Coronary artery (tissue), 2 donors: ENCODE measurements around the gene MBP.
A peak's percentile ranks its signal among the peaks of the same experiment; 100 is the strongest.

ENCODE experiments used
- DNase-seq: peaks from one replicate; pipeline ENCODE4 v3.0.0-alpha.2; 2017; ENCODE audit warnings: low spot score
- H3K27ac ChIP-seq, 2 donors: fragments of 200-600 bp; sonication (generic); one replicate each; pipeline ENCODE4 v1.5.1; 2016 to 2019
- H3K4me3 ChIP-seq: fragments of 200-600 bp; sonication (generic); 2 replicates; pipeline ENCODE4 v1.5.1; 2016; ENCODE audit warnings: mild to moderate bottlenecking, moderate library complexity
- CTCF ChIP-seq: fragments of 200-600 bp; sonication (generic); IDR thresholded peaks from one replicate; pipeline ENCODE4 v1.5.1; 2019; ENCODE audit warnings: antibody characterized with exemption

MBP gene

DNA sequence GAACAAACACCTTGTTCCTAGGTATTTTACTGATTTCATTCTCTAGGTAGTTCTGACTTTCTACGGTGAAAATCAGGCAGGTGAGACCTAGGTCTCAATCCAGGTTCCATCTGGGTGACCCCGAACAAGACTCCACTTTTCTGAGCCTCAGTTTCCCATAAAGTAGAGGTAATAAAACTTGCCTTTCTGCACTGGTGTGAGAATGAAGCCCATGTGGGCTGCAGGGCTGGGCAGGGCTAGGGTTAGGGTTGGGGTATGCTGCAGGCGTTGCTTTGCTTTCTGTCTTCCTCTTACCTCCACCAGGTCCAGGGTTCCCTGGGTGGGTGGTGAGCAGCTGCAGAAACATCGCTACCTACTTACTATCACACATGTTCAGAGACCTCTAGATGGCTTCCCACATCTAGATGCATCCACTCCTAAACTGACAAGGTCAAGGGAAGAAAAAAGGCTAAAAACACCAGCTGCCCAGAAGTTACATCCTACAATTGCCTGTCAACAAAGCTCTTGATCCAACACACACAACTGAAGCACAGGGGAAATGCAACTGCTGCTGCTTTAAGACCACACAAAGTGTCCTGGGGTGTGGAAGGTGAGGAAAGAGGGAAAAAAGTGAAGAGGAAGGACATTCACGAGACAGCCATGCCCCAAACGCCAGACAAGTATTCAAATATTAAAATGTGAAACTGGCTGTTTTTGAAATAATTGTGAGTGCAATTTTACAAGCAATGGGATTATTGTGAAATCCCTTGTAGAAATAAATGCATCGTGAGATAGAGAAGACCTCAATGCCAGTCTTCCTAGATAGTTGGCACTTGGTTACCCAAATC, 23.5 kb downstream of the MBP start:
- Histone ChIP-seq H3K4me3 (peak overlapping the region; percentile 32), H3K27ac (peak overlapping the region; percentile 41 to 66)
- DNase-seq = no peak
- TF ChIP-seq CTCF = no peak

- no peak for TF ChIP-seq CTCF
- peak overlapping the region; percentile 41 to 66 for H3K27ac ChIP-seq
- no peak for DNase-seq
- peak overlapping the region; percentile 32 for H3K4me3 ChIP-seq
These were observed 24.4 kb downstream of the MBP start for GRCh38 chr18:77108001-77108692.

- H3K4me3 ChIP-seq = no peak overlapping the region
- H3K27ac ChIP-seq = peak overlapping the region; percentile 41 to 66
- TF ChIP-seq CTCF = no peak
- no peak for DNase-seq
These were observed 25.3 kb downstream of the MBP start for GRCh38 chr18:77107292-77107691.

DNA sequence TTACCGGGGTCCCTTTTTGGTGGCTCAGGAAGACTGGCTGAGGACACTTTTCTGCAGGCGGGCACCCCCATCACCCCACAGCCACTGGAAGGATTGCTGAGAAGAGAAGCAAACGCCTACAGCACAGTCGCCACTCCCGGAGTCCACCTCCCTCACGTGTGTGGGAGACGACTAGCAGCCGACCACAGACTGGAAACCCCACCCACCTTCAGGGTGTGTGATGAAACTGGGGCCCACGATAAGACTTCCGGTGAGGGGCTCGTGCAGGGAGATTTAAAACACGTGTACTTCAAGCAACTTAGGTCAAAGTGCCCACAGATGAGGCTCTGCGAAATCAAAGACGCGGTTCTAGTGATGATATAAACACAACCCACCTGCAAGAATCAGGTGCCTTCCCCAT, 26.3 kb downstream of the MBP start:
- no peak for DNase-seq
- no peak for TF ChIP-seq CTCF
- Histone ChIP-seq H3K27ac (no peak overlapping the region), H3K4me3 (no peak overlapping the region)

DNA sequence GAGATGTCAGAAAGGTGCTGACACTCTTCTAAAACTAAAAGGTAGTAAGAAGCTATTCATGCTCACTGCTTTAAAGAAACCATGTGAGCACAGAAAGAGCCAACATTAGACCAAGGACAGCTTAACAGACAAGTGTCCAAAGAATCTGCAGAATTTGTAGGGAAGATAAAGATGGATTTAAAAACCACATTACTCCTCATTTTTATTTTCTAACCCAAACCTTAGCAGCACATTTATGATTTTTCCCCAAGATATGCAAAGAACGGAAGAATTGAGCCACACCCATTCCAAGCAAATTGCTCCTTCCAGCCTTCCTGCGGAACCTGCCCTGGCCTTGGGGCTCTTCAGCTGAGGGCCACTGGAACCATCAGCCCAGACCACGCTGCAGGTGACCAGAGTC, 26.9 kb downstream of the MBP start:
- Histone ChIP-seq H3K27ac (no peak overlapping the region), H3K4me3 (no peak overlapping the region)
- DNase-seq = no peak
- TF ChIP-seq CTCF = no peak

GRCh38 chr18:77105028-77105427, 27.6 kb downstream of the MBP start:
- no peak overlapping the region for H3K27ac ChIP-seq
- DNase-seq = no peak

More at GRCh38 chr18:77105028-77105427, 27.6 kb downstream of the MBP start:
- no peak overlapping the region for H3K4me3 ChIP-seq
- no peak for TF ChIP-seq CTCF
